Suprapubic skin (tissue), 4 donors: ENCODE measurements around the gene RBM3.

Source experiments
- EP300 ChIP-seq: sonication (generic); formaldehyde crosslinking; IDR thresholded peaks from one replicate; pipeline ENCODE4 v1.6.1; 2017; ENCODE audit warnings: antibody characterized with exemption
- POLR2A ChIP-seq, 2 donors: fragments of 450-650 bp; IDR thresholded peaks; one replicate each; pipeline ENCODE4 v1.6.1; 2017; ENCODE audit warnings: antibody characterized with exemption in 2 of 2, mild to moderate bottlenecking in 2 of 2, moderate library complexity in 2 of 2
- POLR2AphosphoS5 ChIP-seq, 3 donors: sonication (generic); formaldehyde crosslinking; IDR thresholded peaks; one replicate each; pipeline ENCODE4 v1.6.1; 2017; ENCODE audit warnings: antibody characterized with exemption in 3 of 3
- TF ChIP-seq, protein P1 (sequence below), 2 donors: fragments of 200-600 bp in 1 of 2; fragments of 450-650 bp in 1 of 2; sonication (generic) in 1 of 2; IDR thresholded peaks; one replicate each; pipeline ENCODE4 v1.5.1; 2016 to 2019; ENCODE audit warnings: antibody characterized with exemption in 2 of 2, mild to moderate bottlenecking in 1 of 2, moderate library complexity in 1 of 2

DNA sequence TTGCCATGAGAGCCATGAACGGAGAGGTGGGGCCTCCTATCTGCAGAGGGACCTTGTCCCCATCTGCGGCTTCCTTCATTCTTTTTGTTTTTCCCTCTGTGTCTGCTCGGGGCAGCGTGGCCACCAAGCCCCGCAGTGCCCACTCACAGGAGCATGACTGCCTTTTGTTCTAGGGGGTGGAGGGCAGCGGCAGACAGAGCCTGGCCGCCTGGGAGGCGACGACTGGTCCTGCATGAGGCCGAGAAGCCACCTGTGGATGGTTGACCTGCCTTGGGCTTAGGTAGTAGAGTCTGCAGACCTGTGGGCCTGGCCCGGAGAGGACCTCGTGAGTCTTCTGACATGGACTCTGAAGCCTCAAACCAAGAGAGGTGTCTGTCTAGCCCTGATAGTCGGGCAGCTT, 1.4 kb downstream of the RBM3 start:
- TF ChIP-seq, protein P1, sequence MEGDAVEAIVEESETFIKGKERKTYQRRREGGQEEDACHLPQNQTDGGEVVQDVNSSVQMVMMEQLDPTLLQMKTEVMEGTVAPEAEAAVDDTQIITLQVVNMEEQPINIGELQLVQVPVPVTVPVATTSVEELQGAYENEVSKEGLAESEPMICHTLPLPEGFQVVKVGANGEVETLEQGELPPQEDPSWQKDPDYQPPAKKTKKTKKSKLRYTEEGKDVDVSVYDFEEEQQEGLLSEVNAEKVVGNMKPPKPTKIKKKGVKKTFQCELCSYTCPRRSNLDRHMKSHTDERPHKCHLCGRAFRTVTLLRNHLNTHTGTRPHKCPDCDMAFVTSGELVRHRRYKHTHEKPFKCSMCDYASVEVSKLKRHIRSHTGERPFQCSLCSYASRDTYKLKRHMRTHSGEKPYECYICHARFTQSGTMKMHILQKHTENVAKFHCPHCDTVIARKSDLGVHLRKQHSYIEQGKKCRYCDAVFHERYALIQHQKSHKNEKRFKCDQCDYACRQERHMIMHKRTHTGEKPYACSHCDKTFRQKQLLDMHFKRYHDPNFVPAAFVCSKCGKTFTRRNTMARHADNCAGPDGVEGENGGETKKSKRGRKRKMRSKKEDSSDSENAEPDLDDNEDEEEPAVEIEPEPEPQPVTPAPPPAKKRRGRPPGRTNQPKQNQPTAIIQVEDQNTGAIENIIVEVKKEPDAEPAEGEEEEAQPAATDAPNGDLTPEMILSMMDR (IDR thresholded peaks at IDR 0.05) = no peak
- TF ChIP-seq POLR2AphosphoS5 (IDR thresholded peaks at IDR 0.05) (no peak), POLR2A (IDR thresholded peaks at IDR 0.05) (no peak), EP300 (no peak)
